Measurements from ENCODE around the gene CCDC3. TPM values are rescaled to one million over a fixed set of nuclear protein-coding genes. Genes with fewer than 3 reads are reported as not detected.
A peak's percentile ranks its signal among the peaks of the same experiment; 100 is the strongest.

CCDC3 gene
- total RNA-seq, 1 donor from 2014 or later = 14.1 TPM

DNA sequence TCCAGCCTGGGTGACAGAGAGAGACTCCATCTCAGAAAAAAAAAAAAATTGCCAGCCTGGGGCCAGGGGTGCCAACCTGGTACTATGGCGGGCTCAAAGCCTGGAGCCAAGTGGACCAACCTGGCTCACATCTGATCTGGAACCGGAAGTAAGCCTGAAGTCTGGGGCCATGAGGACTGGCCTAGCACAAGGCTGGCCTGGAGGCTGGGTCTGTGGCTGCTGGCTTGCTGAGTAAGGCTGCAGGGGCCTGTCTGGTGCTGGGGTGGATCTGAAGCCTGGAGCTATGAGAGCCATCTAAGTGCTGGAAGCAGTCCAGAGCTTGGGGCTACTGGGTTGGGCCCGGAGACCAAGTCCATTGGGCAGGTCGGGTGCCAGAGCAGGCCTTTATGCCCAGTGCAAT lies 84.9 kb downstream of the CCDC3 start:
- H3K4me1 Mint-ChIP-seq (ENCODE audit: unreplicated experiment) = peaks cover 52% of the 10 kb centered on the region
- DNase-seq (ENCODE audit: extremely low spot score, unreplicated experiment) = peak; percentile 79
- H3K9me3 Mint-ChIP-seq (ENCODE audit: unreplicated experiment) = peaks cover 14% of the 10 kb centered on the region
- TF ChIP-seq, protein P1, sequence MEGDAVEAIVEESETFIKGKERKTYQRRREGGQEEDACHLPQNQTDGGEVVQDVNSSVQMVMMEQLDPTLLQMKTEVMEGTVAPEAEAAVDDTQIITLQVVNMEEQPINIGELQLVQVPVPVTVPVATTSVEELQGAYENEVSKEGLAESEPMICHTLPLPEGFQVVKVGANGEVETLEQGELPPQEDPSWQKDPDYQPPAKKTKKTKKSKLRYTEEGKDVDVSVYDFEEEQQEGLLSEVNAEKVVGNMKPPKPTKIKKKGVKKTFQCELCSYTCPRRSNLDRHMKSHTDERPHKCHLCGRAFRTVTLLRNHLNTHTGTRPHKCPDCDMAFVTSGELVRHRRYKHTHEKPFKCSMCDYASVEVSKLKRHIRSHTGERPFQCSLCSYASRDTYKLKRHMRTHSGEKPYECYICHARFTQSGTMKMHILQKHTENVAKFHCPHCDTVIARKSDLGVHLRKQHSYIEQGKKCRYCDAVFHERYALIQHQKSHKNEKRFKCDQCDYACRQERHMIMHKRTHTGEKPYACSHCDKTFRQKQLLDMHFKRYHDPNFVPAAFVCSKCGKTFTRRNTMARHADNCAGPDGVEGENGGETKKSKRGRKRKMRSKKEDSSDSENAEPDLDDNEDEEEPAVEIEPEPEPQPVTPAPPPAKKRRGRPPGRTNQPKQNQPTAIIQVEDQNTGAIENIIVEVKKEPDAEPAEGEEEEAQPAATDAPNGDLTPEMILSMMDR (IDR thresholded peaks at IDR 0.05) = no peak
- H3K27me3 Mint-ChIP-seq (ENCODE audit: unreplicated experiment) = peaks cover 4% of the 10 kb centered on the region
- peaks cover 5% of the 10 kb centered on the region for H3K36me3 Mint-ChIP-seq (ENCODE audit: unreplicated experiment)
- no peak overlapping the region for H3K4me3 Mint-ChIP-seq (ENCODE audit: unreplicated experiment)
- no peak overlapping the region for H3K27ac Mint-ChIP-seq (ENCODE audit: unreplicated experiment)

DNA sequence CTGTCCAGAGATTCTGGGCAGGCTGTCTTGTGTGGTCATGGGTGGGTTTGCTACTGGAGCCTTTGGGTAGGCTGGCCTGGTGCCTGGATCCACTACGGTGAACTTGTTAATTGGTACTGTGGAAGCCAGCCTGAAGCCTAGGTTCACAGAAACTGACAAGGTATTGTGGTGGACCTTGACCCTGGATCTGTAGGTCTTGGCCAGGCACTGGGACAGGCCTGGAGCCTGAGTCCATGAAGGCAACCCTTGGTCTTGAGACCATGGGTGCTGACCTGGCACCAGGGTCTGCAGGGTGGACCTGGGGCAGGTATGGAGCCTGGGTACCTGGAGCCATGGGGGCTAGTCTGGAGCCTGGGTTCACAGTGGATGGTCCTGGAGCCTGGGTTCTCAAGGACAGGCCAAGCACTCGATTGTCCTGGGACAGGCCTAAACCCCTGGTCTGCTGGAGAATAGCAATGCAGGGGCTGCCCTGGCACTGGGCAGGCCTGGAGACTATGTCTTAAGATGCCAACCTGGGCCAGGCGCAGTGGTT lies 85.8 kb downstream of the CCDC3 start:
- H3K27ac Mint-ChIP-seq (ENCODE audit: unreplicated experiment) = peak overlapping the region; percentile 32
- no peak overlapping the region for H3K4me3 Mint-ChIP-seq (ENCODE audit: unreplicated experiment)
- peaks cover 43% of the 10 kb centered on the region for H3K4me1 Mint-ChIP-seq (ENCODE audit: unreplicated experiment)

DNA sequence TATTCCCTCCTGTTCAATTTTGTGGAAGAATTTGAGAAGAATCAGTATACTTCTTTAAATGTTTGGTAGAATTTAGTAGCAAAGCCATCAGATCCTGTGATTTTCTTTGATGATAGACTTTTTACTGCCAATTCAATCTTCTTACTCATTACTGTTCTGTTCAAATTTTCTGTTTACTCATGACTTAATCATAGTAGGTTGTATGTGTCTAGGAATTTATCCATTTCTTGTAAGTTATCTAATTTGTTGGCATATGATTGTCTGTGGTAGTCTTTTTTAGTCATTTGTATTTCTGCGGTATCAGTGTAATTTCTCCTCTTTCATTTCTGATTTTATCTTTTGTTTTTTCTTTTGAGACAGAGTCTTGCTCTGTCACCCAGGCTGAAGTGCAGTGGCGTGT lies 87.4 kb downstream of the CCDC3 start:
- Mint-ChIP-seq H3K4me3 (ENCODE audit: unreplicated experiment) (no peak overlapping the region), H3K36me3 (ENCODE audit: unreplicated experiment) (peaks cover 5% of the 10 kb centered on the region), H3K4me1 (ENCODE audit: unreplicated experiment) (peaks cover 33% of the 10 kb centered on the region), H3K27ac (ENCODE audit: unreplicated experiment) (peak overlapping the region; percentile 32), H3K9me3 (ENCODE audit: unreplicated experiment) (peaks cover 14% of the 10 kb centered on the region), H3K27me3 (ENCODE audit: unreplicated experiment) (peaks cover 4% of the 10 kb centered on the region)
- TF ChIP-seq, protein P1 (IDR thresholded peaks at IDR 0.05) = no peak
- DNase-seq (ENCODE audit: extremely low spot score, unreplicated experiment) = no peak

More for the DNA sequence above, 85.8 kb downstream of the CCDC3 start:
- peaks cover 14% of the 10 kb centered on the region for H3K9me3 Mint-ChIP-seq (ENCODE audit: unreplicated experiment)
- DNase-seq (ENCODE audit: extremely low spot score, unreplicated experiment) = peak; percentile 51
- peaks cover 5% of the 10 kb centered on the region for H3K36me3 Mint-ChIP-seq (ENCODE audit: unreplicated experiment)
- TF ChIP-seq, protein P1 (IDR thresholded peaks at IDR 0.05) = no peak
- peaks cover 4% of the 10 kb centered on the region for H3K27me3 Mint-ChIP-seq (ENCODE audit: unreplicated experiment)

DNA sequence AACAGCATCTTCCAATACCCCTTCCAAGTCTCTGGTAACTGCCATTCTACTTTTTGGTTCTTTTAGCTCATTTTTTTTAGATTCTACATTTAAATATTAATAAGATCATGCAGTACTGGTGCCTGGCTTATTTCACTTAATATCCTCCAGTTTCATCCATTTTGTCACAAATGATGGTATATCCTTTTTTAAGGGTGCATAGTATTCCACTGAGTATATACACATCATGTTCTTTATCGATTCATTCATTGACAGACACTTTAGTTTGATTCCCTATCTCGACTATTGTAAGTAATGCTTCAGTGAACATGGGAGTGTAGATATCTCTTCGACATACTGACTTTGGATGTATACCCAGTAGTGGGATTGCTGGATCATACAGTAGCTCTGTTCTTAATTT lies 89.7 kb downstream of the CCDC3 start:
- no peak overlapping the region for H3K4me3 Mint-ChIP-seq (ENCODE audit: unreplicated experiment)

DNA sequence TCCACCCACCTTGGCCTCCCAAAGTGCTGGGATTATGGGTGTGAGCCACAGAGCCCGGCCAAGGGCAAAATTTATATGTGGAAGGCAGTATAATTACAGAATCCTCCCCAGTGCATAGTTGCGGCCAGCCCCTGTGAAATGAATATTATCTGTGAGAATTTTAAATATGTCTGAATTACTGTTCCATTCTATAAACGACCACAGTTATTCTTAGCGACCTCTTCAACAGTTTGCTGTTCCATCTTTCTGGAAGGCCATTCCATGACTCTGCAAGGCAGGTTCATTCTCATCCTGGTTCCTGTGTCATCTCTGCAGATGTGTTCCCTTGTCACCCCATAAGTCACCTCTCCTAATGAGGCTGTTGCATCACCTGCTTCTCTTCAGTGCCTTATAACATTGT lies 90.7 kb downstream of the CCDC3 start:
- no peak overlapping the region for H3K4me3 Mint-ChIP-seq (ENCODE audit: unreplicated experiment)
- peak; percentile 11 for DNase-seq (ENCODE audit: extremely low spot score, unreplicated experiment)
- peaks cover 4% of the 10 kb centered on the region for H3K27me3 Mint-ChIP-seq (ENCODE audit: unreplicated experiment)
- peaks cover 14% of the 10 kb centered on the region for H3K9me3 Mint-ChIP-seq (ENCODE audit: unreplicated experiment)
- H3K36me3 Mint-ChIP-seq (ENCODE audit: unreplicated experiment) = peaks cover 5% of the 10 kb centered on the region
- TF ChIP-seq, protein P1 (IDR thresholded peaks at IDR 0.05) = no peak
- peaks cover 41% of the 10 kb centered on the region for H3K4me1 Mint-ChIP-seq (ENCODE audit: unreplicated experiment)
- H3K27ac Mint-ChIP-seq (ENCODE audit: unreplicated experiment) = no peak overlapping the region

More for the DNA sequence above, 89.7 kb downstream of the CCDC3 start:
- Mint-ChIP-seq H3K27ac (ENCODE audit: unreplicated experiment) (no peak overlapping the region), H3K36me3 (ENCODE audit: unreplicated experiment) (peaks cover 5% of the 10 kb centered on the region), H3K4me1 (ENCODE audit: unreplicated experiment) (peaks cover 37% of the 10 kb centered on the region), H3K27me3 (ENCODE audit: unreplicated experiment) (peaks cover 4% of the 10 kb centered on the region), H3K9me3 (ENCODE audit: unreplicated experiment) (peaks cover 14% of the 10 kb centered on the region)
- no peak for DNase-seq (ENCODE audit: extremely low spot score, unreplicated experiment)
- TF ChIP-seq, protein P1 (IDR thresholded peaks at IDR 0.05) = no peak

All from osteocyte (in vitro differentiated cells).